K562 (cell line): ENCODE measurements around the gene CUL1. TPM values are rescaled to one million over a fixed set of nuclear protein-coding genes. Genes with fewer than 3 reads are reported as not detected.
A peak's percentile ranks its signal among the peaks of the same experiment; 100 is the strongest.

Experiments used
- ATAC-seq: fragments of 200-7000 bp; cut with Tn5 transposase; 3 replicates; pipeline ENCODE4 v1.9.1; 2020; ENCODE audit warnings: moderate library complexity
- BruUV-seq: library from RNA; stranded (reverse); fragments of 400-500 nt; replicated peaks from 2 replicates; lab custom pipeline; 2021; lab: Mats Ljungman, UMichigan
- CTCF ChIA-PET: fragments of 300-600 bp; formaldehyde crosslinking; extraction: SDS; loops from one replicate; lab custom pipeline; 2021; ENCODE audit warnings: low intra/inter-chr PET ratio; lab: Yijun Ruan, JAX
- POLR2A ChIA-PET: fragments of 300-600, 350-650 bp; sonication (Branson Sonifier 250); formaldehyde crosslinking; extraction: SDS; loops from one replicate; lab custom pipeline; 2021; ENCODE audit warnings: antibody characterized with exemption, inconsistent platforms; lab: Yijun Ruan, JAX
- DNase-seq, 4 experiments: peaks; one replicate each; pipeline versions ENCODE4 v3.0.0 to v3.0.0-alpha.2; 2011 to 2018; ENCODE audit warnings: low spot score in 3 of 4, mixed read lengths in 3 of 4; ENCODE audit errors: extremely low read depth in 1 of 4
- FAIRE-seq: peaks from 2 replicates; lab custom pipeline; 2011; peaks lifted over from hg19 to GRCh38; lab: Jason Lieb, UNC
- H2AFZ ChIP-seq: 2 replicates; pipeline ENCODE4 v1.6.0; 2011; ENCODE audit warnings: low read depth, low read length, control low read depth, inconsistent platforms
- H3K27ac ChIP-seq: fragments of 200-600 bp; 3 replicates; pipeline ENCODE4 v1.8.0; 2011; ENCODE audit warnings: low read depth, mild to moderate bottlenecking, control low read depth, inconsistent platforms, low read length, moderate library complexity, mixed read lengths; ENCODE audit errors: extremely low read depth
- H3K27me3 ChIP-seq, 2 experiments: fragments of 300-600 bp in 1 of 2; 2 replicates in 1 of 2; 3 replicates in 1 of 2; pipeline versions ENCODE4 v1.6.0 to v1.8.0; 2011; ENCODE audit warnings: inconsistent platforms in 2 of 2, low read length in 2 of 2, mild to moderate bottlenecking in 1 of 2, mixed read lengths in 1 of 2, moderate library complexity in 1 of 2; ENCODE audit not compliant: control insufficient read depth in 2 of 2, insufficient read depth in 2 of 2
- H3K36me3 ChIP-seq: fragments of 300-600 bp; 3 replicates; pipeline ENCODE4 v1.8.0; 2011; ENCODE audit warnings: mild to moderate bottlenecking, low read length, inconsistent platforms; ENCODE audit not compliant: control insufficient read depth, insufficient read depth
- H3K4me1 ChIP-seq, 2 experiments: fragments of 200-600 bp in 1 of 2; replicated peaks in 1 of 2; 2 replicates in 1 of 2; 3 replicates in 1 of 2; pipeline versions ENCODE4 v1.5.1 to v1.8.0; 2011; ENCODE audit warnings: inconsistent platforms in 2 of 2, low read length in 2 of 2, mild to moderate bottlenecking in 1 of 2, mixed read lengths in 1 of 2, moderate library complexity in 1 of 2; ENCODE audit not compliant: control insufficient read depth in 2 of 2, insufficient read depth in 2 of 2
- H3K4me2 ChIP-seq: 2 replicates; pipeline ENCODE4 v1.6.1; 2011; ENCODE audit warnings: low read length, control low read depth, inconsistent platforms, mixed read lengths; ENCODE audit not compliant: insufficient read depth
- H3K4me3 ChIP-seq: fragments of 200-600 bp; sonication (generic), shearing (Covaris generic); 2 replicates; pipeline ENCODE4 v1.5.1; 2016; ENCODE audit warnings: control low read depth, inconsistent platforms
- H3K79me2 ChIP-seq: fragments of 200-600 bp; 3 replicates; pipeline ENCODE4 v1.8.0; 2011; ENCODE audit warnings: low read length, inconsistent platforms; ENCODE audit not compliant: control insufficient read depth, insufficient read depth
- H3K9ac ChIP-seq, 2 experiments: 2 replicates each; pipeline versions ENCODE4 v1.6.0 to v1.6.1; 2011; ENCODE audit warnings: low read depth in 2 of 2, low read length in 2 of 2, control low read depth in 1 of 2, inconsistent platforms in 1 of 2, mild to moderate bottlenecking in 1 of 2, mixed read lengths in 1 of 2; ENCODE audit not compliant: insufficient read depth in 1 of 2
- H3K9me1 ChIP-seq: one replicate; pipeline ENCODE4 v1.6.0; 2011; ENCODE audit warnings: inconsistent platforms, mild to moderate bottlenecking, low read length, moderate library complexity; ENCODE audit not compliant: control insufficient read depth, insufficient read depth
- H3K9me3 ChIP-seq: replicated peaks from 2 replicates; pipeline ENCODE4 v1.5.1; 2011; ENCODE audit warnings: low read depth, low read length, inconsistent platforms; ENCODE audit not compliant: control insufficient read depth, insufficient read depth
- H4K20me1 ChIP-seq: replicated peaks from 2 replicates; pipeline ENCODE4 v1.6.1; 2011; ENCODE audit warnings: low read length, inconsistent platforms, mixed read lengths; ENCODE audit not compliant: control insufficient read depth, insufficient read depth
- BCOR ChIP-seq: fragments of 450-650 bp; IDR thresholded peaks from 2 replicates; pipeline ENCODE4 v1.6.1; 2016
- BMI1 ChIP-seq: fragments of 150-350 bp; IDR thresholded peaks from 2 replicates; pipeline ENCODE4 v1.6.1; 2014; ENCODE audit warnings: low read length
- NBN ChIP-seq: fragments of 450-650 bp; IDR thresholded peaks from 2 replicates; pipeline ENCODE4 v1.6.1; 2016; ENCODE audit warnings: low read depth, mild to moderate bottlenecking
- RBM25 ChIP-seq: fragments of 200-400 bp; formaldehyde crosslinking; IDR thresholded peaks from 2 replicates; pipeline ENCODE4 v1.6.1; 2018; ENCODE audit warnings: low read length, low read depth, moderate library complexity; ENCODE audit not compliant: severe bottlenecking
- TAF1 ChIP-seq: IDR thresholded peaks from 2 replicates; pipeline ENCODE4 v1.6.1; 2011; ENCODE audit warnings: mild to moderate bottlenecking, low read length, moderate library complexity; ENCODE audit not compliant: insufficient read depth, control insufficient read depth, severe bottlenecking; ENCODE audit errors: extremely low read depth
- ZNF121 ChIP-seq: sonication (generic); formaldehyde crosslinking; conservative IDR thresholded peaks from 2 replicates; pipeline ENCODE4 v1.8.0; 2022; ENCODE audit warnings: missing genetic modification reagents
- ZNF407 ChIP-seq: fragments of 450-650 bp; IDR thresholded peaks from 2 replicates; pipeline ENCODE4 v1.6.1; 2016; ENCODE audit warnings: low read depth
- ZNF785 ChIP-seq: fragments of 250-450 bp; sonication (Bioruptor Pico); IDR thresholded peaks from 2 replicates; pipeline ENCODE4 v1.4.0; 2020; ENCODE audit warnings: mild to moderate bottlenecking
- WGBS: fragments of 100-300 bp; shearing (Covaris generic); methylation state at CpG from one replicate; pipeline ENCODE4 v1.1.6; 2016; ENCODE audit warnings: low coverage, mixed read lengths; ENCODE audit not compliant: insufficient coverage; ENCODE audit errors: missing lambda C conversion rate; 5-methylcytosine and 5-hydroxymethylcytosine counted together
- in situ Hi-C: fragments of 300-500 bp; cut with MboI; formaldehyde crosslinking; loops from 4 replicates; pipeline ENCODE4 v1.15.0; 2018; ENCODE audit warnings: inconsistent platforms, mixed read lengths
- intact Hi-C: fragments of 100-400 bp; cut with micrococcal nuclease; formaldehyde crosslinking; loops from 2 replicates; pipeline ENCODE4 v1.14.2; 2022
- polyA plus RNA-seq, 8 experiments: library from polyadenylated mRNA; depleted of rRNA in 4 of 8; stranded (reverse) in 5 of 8; unstranded in 3 of 8; fragments of >200 nt; fragmentation: Nextera tagmentation in 2 of 8; fragmentation: Illumina TruSeq in 1 of 8; extraction: Ambion mirVana in 2 of 8; extraction: Trizol in 1 of 8; gene quantifications; 2 replicates each; pipeline versions ENCODE4 v1.2.1 to v1.2.3, GENCODE V29; 2011 to 2014; ENCODE audit warnings: inconsistent platforms in 1 of 8, missing spikeins in 1 of 8
- total RNA-seq, 7 experiments: library from RNA; depleted of rRNA in 6 of 7; stranded (reverse); fragments of >200 nt in 6 of 7; fragmentation: Illumina TruSeq in 2 of 7; extraction: Trizol in 2 of 7; gene quantifications; 2 replicates each; pipeline versions ENCODE4 v1.2.1 to v1.2.3, GENCODE V29; 2011 to 2021; ENCODE audit warnings: low replicate concordance in 1 of 7

The CUL1 gene
- total and polyA plus RNA-seq, 9 of the 15 experiments (the other 6 are each of a cell fraction or from before 2014, with no cell fraction given): 31.5 to 107 (median 96.5) TPM

- FAIRE-seq: no peak
- Histone ChIP-seq H3K9me3 (peaks cover 4% of the 10 kb centered on the region; the same call in 1 of the 2 replicates), H2AFZ (no peak overlapping the region), H4K20me1 (no peaks in the 10 kb centered on the region), H3K36me3 (peaks cover 92% of the 10 kb centered on the region), H3K4me2 (no peak overlapping the region), H3K27me3 (no peaks in the 10 kb centered on the region), H3K4me3 (no peak overlapping the region), H3K27ac (no peak overlapping the region), H3K9ac (no peak overlapping the region), H3K9me1 (no peaks in the 10 kb centered on the region), H3K79me2 (no peaks in the 10 kb centered on the region), H3K4me1 (peaks cover 0 to 2% of the 10 kb centered on the region in 2 experiments; a peak in 2 of 5 replicates)
- no peak for ATAC-seq
- POLR2A ChIA-PET: interaction anchor here (1.5 kb wide), 1 partner anchor 15 kb away, joined by 4 read pairs; no protein-coding TSS in a partner anchor
- in situ Hi-C loops (no loop called here), intact Hi-C loops (loop anchor here (5.0 kb wide), 1 partner anchor 89 kb away; no protein-coding TSS in a partner anchor)
- CTCF ChIA-PET: interaction anchor here (0.6 kb wide), 1 partner anchor 26 kb away, joined by 3 read pairs; no protein-coding TSS in a partner anchor
- no peak for DNase-seq
- WGBS: 100% methylated on average over 2 of the region's 2 CpGs
- no TSS peak for BruUV-seq
- 0 out of 2 replicates have a peak, but pooled peaks have one; percentile 16 for TF ChIP-seq BCOR
- TF ChIP-seq ZNF785: no peak
- TF ChIP-seq RBM25: peak; percentile 71
- peak; percentile 95 for TF ChIP-seq ZNF121
These were observed 92.1 kb downstream of the CUL1 start for GRCh38 chr7:148790850-148791249.

GRCh38 chr7:148791546-148791945, 92.8 kb downstream of the CUL1 start:
- Histone ChIP-seq H3K79me2 (no peaks in the 10 kb centered on the region), H3K9me3 (peaks cover 4% of the 10 kb centered on the region; the same call in 1 of the 2 replicates), H4K20me1 (no peaks in the 10 kb centered on the region), H3K36me3 (peaks cover 92% of the 10 kb centered on the region), H3K27ac (no peak overlapping the region), H3K4me2 (no peak overlapping the region), H3K4me3 (no peak overlapping the region), H3K9ac (no peak overlapping the region), H2AFZ (no peak overlapping the region), H3K4me1 (peaks cover 0 to 2% of the 10 kb centered on the region in 2 experiments; a peak in 2 of 5 replicates), H3K9me1 (no peaks in the 10 kb centered on the region), H3K27me3 (no peaks in the 10 kb centered on the region)
- no TSS peak for BruUV-seq
- intact Hi-C loops (loop anchor here (5.0 kb wide), 1 partner anchor 89 kb away; no protein-coding TSS in a partner anchor), in situ Hi-C loops (no loop called here)
- FAIRE-seq (no peak), ATAC-seq (no peak), DNase-seq (no peak)
- 93% methylated on average over 15 of the region's 15 CpGs for WGBS
- POLR2A ChIA-PET: interaction anchor here (1.5 kb wide), 1 partner anchor 14 kb away, joined by 4 read pairs; no protein-coding TSS in a partner anchor
- CTCF ChIA-PET: no interaction called here
- TF ChIP-seq TAF1 (no peak), NBN (no peak), ZNF407 (no peak), BMI1 (no peak)
